ENCODE data around the gene ZNF300. TPM values are rescaled to one million over a fixed set of nuclear protein-coding genes. Genes with fewer than 3 reads are reported as not detected.

ZNF300 gene
- total RNA-seq, 6 donors from 2014 or later = 0.55 to 4.2 (median 1.6) TPM

Other genes starting within 250 kb of the ZNF300 start
- 1 to 10 TPM in 2 of 6 donors, under 1 TPM in 3, not detected in 1; 0.61 to 2.8 (median 0.89) TPM for gene MYOZ3, start 243.7 kb downstream of the ZNF300 start, total RNA-seq
- gene RBM22, start 203.9 kb downstream of the ZNF300 start, total RNA-seq = 10 to 100 TPM; 22.6 to 46.7 (median 37.6) TPM
- 100 to 1,000 TPM in 1 of 6 donors, 10 to 100 TPM in 5; 37.8 to 111 (median 71.4) TPM for gene DCTN4, start 146.0 kb downstream of the ZNF300 start, total RNA-seq
- gene SMIM3, start 126.2 kb downstream of the ZNF300 start, total RNA-seq = 10 to 100 TPM; 20.4 to 40.0 (median 21.6) TPM
- gene IRGM, start 58.5 kb downstream of the ZNF300 start, total RNA-seq = 1 to 10 TPM in 2 of 6 donors, under 1 TPM in 3, not detected in 1; 0.17 to 7.5 (median 0.71) TPM
- gene GPX3, start 115.6 kb upstream of the ZNF300 start, total RNA-seq = 1,000 to 10,000 TPM in 4 of 6 donors, 100 to 1,000 TPM in 2; 876 to 1,536 (median 1,027) TPM
- 100 to 1,000 TPM; 109 to 166 (median 130) TPM for gene TNIP1, start 176.1 kb upstream of the ZNF300 start, total RNA-seq